ENCODE data around the gene TOP2A.

TOP2A gene

DNA sequence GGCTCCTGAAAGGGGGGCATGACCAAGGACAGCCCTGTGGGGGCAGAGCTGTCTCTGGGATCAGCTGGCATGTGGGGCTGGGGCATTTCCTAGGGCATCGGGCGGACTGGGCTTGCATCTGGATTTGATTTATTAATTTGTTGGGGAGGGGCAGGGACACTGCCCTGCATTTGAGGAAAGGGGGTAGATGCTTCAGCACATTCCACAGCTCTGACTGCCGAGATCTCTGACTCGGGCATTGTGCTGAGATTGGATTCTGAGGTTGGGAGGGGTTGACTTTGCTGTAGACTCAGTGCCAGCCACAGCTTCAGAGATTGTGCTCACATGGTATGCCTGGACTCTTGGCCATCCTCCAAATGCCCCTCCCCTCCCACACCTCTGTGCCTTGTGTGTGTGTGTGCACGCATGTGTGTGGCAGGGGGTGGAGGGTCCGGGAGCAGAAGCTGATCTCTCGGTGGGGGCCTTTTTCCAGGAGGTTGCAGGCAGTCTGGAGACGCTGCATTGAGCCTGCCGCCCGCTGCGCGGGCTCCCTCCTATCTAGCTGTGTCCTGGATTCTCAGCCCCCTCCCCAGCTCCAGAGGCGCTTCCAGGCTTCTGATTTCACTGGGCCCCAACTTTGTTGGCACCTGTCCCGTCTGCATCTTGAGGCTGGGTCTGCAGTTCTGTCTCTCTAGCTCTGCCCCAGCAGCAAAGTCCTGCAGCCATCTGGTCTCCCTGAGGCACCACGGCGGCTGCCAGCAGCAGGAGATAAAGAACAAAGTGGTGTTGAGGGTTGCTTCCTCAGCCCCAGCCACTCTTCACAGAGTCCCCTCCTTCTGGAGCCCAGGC lies 40.5 kb upstream of the TOP2A start:
- no peaks in the 10 kb centered on the region for H3K4me1 Mint-ChIP-seq (ENCODE audit: low read depth)

GRCh38 chr17:40457369-40457768 lies 39.7 kb upstream of the TOP2A start:
- no peaks in the 10 kb centered on the region for H3K36me3 Mint-ChIP-seq (ENCODE audit: low read depth)
- peaks cover 7% of the 10 kb centered on the region for H3K4me1 Mint-ChIP-seq (ENCODE audit: low read depth)
- no peak overlapping the region for H3K27ac Mint-ChIP-seq
- no peaks in the 10 kb centered on the region for H3K27me3 Mint-ChIP-seq
- H3K9me3 Mint-ChIP-seq: no peaks in the 10 kb centered on the region
- H3K4me3 Mint-ChIP-seq: no peak overlapping the region

More for the DNA sequence above, 40.5 kb upstream of the TOP2A start:
- no peaks in the 10 kb centered on the region for H3K27me3 Mint-ChIP-seq
- no peaks in the 10 kb centered on the region for H3K9me3 Mint-ChIP-seq
- no peaks in the 10 kb centered on the region for H3K36me3 Mint-ChIP-seq (ENCODE audit: low read depth)
- H3K4me3 Mint-ChIP-seq: no peak overlapping the region
- H3K27ac Mint-ChIP-seq: no peak overlapping the region

DNA sequence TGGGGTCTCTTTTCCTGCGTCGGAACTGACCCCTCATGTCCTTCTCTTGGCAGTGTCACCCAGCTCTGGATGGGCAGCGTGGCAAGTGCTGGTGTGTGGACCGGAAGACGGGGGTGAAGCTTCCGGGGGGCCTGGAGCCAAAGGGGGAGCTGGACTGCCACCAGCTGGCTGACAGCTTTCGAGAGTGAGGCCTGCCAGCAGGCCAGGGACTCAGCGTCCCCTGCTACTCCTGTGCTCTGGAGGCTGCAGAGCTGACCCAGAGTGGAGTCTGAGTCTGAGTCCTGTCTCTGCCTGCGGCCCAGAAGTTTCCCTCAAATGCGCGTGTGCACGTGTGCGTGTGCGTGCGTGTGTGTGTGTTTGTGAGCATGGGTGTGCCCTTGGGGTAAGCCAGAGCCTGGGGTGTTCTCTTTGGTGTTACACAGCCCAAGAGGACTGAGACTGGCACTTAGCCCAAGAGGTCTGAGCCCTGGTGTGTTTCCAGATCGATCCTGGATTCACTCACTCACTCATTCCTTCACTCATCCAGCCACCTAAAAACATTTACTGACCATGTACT lies 38.8 kb upstream of the TOP2A start:
- Mint-ChIP-seq H3K9me3 (no peaks in the 10 kb centered on the region), H3K27ac (no peak overlapping the region), H3K4me1 (ENCODE audit: low read depth) (peaks cover 13% of the 10 kb centered on the region), H3K36me3 (ENCODE audit: low read depth) (no peaks in the 10 kb centered on the region), H3K4me3 (no peak overlapping the region), H3K27me3 (no peaks in the 10 kb centered on the region)

GRCh38 chr17:40454613-40454995 lies 36.9 kb upstream of the TOP2A start:
- Mint-ChIP-seq H3K36me3 (ENCODE audit: low read depth) (no peaks in the 10 kb centered on the region), H3K4me3 (no peak overlapping the region), H3K27ac (no peak overlapping the region), H3K9me3 (no peaks in the 10 kb centered on the region), H3K27me3 (no peaks in the 10 kb centered on the region), H3K4me1 (ENCODE audit: low read depth) (peaks cover 13% of the 10 kb centered on the region)

DNA sequence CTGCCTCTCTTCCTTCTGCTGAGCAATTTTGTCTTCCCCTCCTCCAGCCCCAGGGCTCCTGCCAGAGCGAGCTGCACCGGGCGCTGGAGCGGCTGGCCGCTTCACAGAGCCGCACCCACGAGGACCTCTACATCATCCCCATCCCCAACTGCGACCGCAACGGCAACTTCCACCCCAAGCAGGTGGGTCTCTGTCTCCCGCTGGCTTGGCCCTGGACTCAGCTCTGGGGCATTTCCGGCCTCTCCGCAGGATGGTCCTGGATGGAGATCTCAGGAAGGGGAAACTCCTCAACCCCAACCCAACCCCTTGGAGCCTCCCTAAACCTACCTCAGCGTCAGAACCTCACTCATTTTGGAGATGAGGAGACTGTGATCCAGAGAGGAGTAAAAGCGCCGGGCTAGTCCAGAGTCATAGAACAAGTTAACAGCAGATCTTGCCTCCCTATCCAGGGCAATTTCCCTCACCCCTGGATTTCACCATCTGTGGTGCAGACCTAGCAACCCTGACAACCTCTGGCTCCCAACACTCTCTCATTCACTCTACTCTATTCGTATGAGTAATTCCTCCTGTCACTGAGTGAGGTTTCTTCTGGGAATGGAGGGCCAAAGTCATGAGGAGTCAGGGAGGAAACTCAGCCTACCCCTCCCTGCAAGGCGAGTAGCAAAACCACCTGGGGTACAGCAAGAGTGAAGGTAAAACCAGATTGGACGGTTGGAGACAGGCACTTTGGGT lies 36.4 kb upstream of the TOP2A start:
- H3K4me1 Mint-ChIP-seq (ENCODE audit: low read depth): peaks cover 13% of the 10 kb centered on the region
- no peaks in the 10 kb centered on the region for H3K9me3 Mint-ChIP-seq
- H3K36me3 Mint-ChIP-seq (ENCODE audit: low read depth): no peaks in the 10 kb centered on the region
- H3K4me3 Mint-ChIP-seq: no peak overlapping the region
- H3K27ac Mint-ChIP-seq: no peak overlapping the region
- H3K27me3 Mint-ChIP-seq: peaks cover under 1% of the 10 kb centered on the region

DNA sequence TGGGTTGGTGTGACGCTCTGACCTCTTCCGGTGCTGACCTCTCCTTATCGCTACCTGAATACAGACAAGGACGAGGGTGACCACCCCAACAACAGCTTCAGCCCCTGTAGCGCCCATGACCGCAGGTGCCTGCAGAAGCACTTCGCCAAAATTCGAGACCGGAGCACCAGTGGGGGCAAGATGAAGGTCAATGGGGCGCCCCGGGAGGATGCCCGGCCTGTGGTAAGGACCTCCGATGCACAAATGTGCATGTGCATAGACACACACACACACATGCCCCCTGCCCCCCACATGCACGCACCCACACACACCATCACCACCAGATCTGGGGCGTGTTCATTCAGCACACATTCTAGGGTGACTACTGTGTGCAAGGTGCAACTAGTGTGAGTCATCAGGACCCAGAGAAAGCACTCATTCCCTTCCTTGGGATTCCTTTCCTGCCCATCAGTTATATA lies 35.3 kb upstream of the TOP2A start:
- H3K9me3 Mint-ChIP-seq: no peaks in the 10 kb centered on the region
- H3K27me3 Mint-ChIP-seq: peaks cover 7% of the 10 kb centered on the region
- H3K4me1 Mint-ChIP-seq (ENCODE audit: low read depth): peaks cover 19% of the 10 kb centered on the region
- H3K4me3 Mint-ChIP-seq: no peak overlapping the region
- H3K27ac Mint-ChIP-seq: no peak overlapping the region
- no peaks in the 10 kb centered on the region for H3K36me3 Mint-ChIP-seq (ENCODE audit: low read depth)

- H3K4me1 Mint-ChIP-seq (ENCODE audit: low read depth): peaks cover 24% of the 10 kb centered on the region
- no peak overlapping the region for H3K4me3 Mint-ChIP-seq
- no peaks in the 10 kb centered on the region for H3K9me3 Mint-ChIP-seq
- H3K36me3 Mint-ChIP-seq (ENCODE audit: low read depth): no peaks in the 10 kb centered on the region
- peaks cover 10% of the 10 kb centered on the region for H3K27me3 Mint-ChIP-seq
- H3K27ac Mint-ChIP-seq: peak overlapping the region; percentile 37
Observed at GRCh38 chr17:40452216-40452787, 34.6 kb upstream of the TOP2A start.

GRCh38 chr17:40451420-40451819 lies 33.7 kb upstream of the TOP2A start:
- H3K36me3 Mint-ChIP-seq (ENCODE audit: low read depth): no peaks in the 10 kb centered on the region
- H3K27ac Mint-ChIP-seq: no peak overlapping the region
- no peak overlapping the region for H3K4me3 Mint-ChIP-seq
- peaks cover 10% of the 10 kb centered on the region for H3K27me3 Mint-ChIP-seq
- H3K4me1 Mint-ChIP-seq (ENCODE audit: low read depth): peaks cover 24% of the 10 kb centered on the region
- no peaks in the 10 kb centered on the region for H3K9me3 Mint-ChIP-seq

- Mint-ChIP-seq H3K4me1 (ENCODE audit: low read depth) (peaks cover 29% of the 10 kb centered on the region), H3K4me3 (no peak overlapping the region), H3K36me3 (ENCODE audit: low read depth) (no peaks in the 10 kb centered on the region), H3K27ac (no peak overlapping the region), H3K27me3 (peaks cover 10% of the 10 kb centered on the region), H3K9me3 (no peaks in the 10 kb centered on the region)
Observed at GRCh38 chr17:40450175-40450574, 32.5 kb upstream of the TOP2A start.

GRCh38 chr17:40448639-40449261 lies 31.1 kb upstream of the TOP2A start:
- peaks cover 10% of the 10 kb centered on the region for H3K27me3 Mint-ChIP-seq
- H3K4me1 Mint-ChIP-seq (ENCODE audit: low read depth): peaks cover 44% of the 10 kb centered on the region
- H3K4me3 Mint-ChIP-seq: no peak overlapping the region
- no peaks in the 10 kb centered on the region for H3K9me3 Mint-ChIP-seq
- H3K36me3 Mint-ChIP-seq (ENCODE audit: low read depth): no peaks in the 10 kb centered on the region
- no peak overlapping the region for H3K27ac Mint-ChIP-seq

DNA sequence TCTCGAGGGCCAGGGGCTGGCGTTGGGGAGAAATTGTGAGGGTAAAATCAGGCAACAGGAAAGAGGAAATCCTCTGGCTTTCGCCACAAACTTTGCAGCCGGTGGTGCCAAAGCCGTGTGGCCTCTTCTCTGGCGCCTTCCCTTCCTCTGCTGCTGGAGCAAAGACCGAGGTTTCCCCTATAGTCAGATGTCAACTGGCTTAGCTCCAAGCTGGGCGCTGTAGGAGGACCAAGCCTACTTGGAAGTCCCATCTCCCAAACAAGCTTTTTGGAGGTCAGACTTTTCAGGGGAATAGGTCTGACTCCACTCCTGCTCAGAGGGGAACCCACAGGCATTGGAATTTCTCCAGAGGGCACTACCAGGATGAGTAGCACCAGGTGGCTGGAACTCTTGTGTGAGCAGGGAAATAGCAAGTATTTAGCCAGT lies 30.5 kb upstream of the TOP2A start:
- no peak overlapping the region for H3K27ac Mint-ChIP-seq
- H3K4me1 Mint-ChIP-seq (ENCODE audit: low read depth): peaks cover 44% of the 10 kb centered on the region
- H3K9me3 Mint-ChIP-seq: no peaks in the 10 kb centered on the region
- peaks cover 10% of the 10 kb centered on the region for H3K27me3 Mint-ChIP-seq
- no peak overlapping the region for H3K4me3 Mint-ChIP-seq
- H3K36me3 Mint-ChIP-seq (ENCODE audit: low read depth): no peaks in the 10 kb centered on the region

GRCh38 chr17:40447806-40448205 lies 30.1 kb upstream of the TOP2A start:
- peaks cover 10% of the 10 kb centered on the region for H3K27me3 Mint-ChIP-seq
- no peak overlapping the region for H3K27ac Mint-ChIP-seq
- no peak overlapping the region for H3K4me3 Mint-ChIP-seq
- peaks cover 41% of the 10 kb centered on the region for H3K4me1 Mint-ChIP-seq (ENCODE audit: low read depth)
- H3K9me3 Mint-ChIP-seq: no peaks in the 10 kb centered on the region
- H3K36me3 Mint-ChIP-seq (ENCODE audit: low read depth): no peaks in the 10 kb centered on the region

- H3K4me3 Mint-ChIP-seq: no peak overlapping the region
- peaks cover 14% of the 10 kb centered on the region for H3K27me3 Mint-ChIP-seq
- no peaks in the 10 kb centered on the region for H3K9me3 Mint-ChIP-seq
- H3K4me1 Mint-ChIP-seq (ENCODE audit: low read depth): peaks cover 40% of the 10 kb centered on the region
- H3K27ac Mint-ChIP-seq: no peak overlapping the region
- no peaks in the 10 kb centered on the region for H3K36me3 Mint-ChIP-seq (ENCODE audit: low read depth)
Observed at GRCh38 chr17:40447148-40447644, 29.5 kb upstream of the TOP2A start.

GRCh38 chr17:40445751-40446468 lies 28.2 kb upstream of the TOP2A start:
- Mint-ChIP-seq H3K4me1 (ENCODE audit: low read depth) (peaks cover 36% of the 10 kb centered on the region), H3K4me3 (no peak overlapping the region), H3K36me3 (ENCODE audit: low read depth) (no peaks in the 10 kb centered on the region), H3K27ac (no peak overlapping the region), H3K9me3 (no peaks in the 10 kb centered on the region), H3K27me3 (peaks cover 14% of the 10 kb centered on the region)
